ENCODE measurements around the gene HLCS.

GRCh38 chr21:36852293-36852692, 114.2 kb downstream of the HLCS start:
- no peak for TF ChIP-seq CTCF (IDR thresholded peaks at IDR 0.05; ENCODE audit: extremely low read depth in 1 of 2, insufficient read depth in 1 of 2, low read depth in 1 of 2, low read length in 2 of 2)
- TF ChIP-seq JUN (IDR thresholded peaks at IDR 0.05; ENCODE audit: borderline replicate concordance, insufficient read depth, insufficient read length, low read depth): no peak
- no peak for TF ChIP-seq EZH2 (IDR thresholded peaks at IDR 0.05; ENCODE audit: borderline replicate concordance, low read depth, low read length, severe bottlenecking)
- TF ChIP-seq POLR2A (IDR thresholded peaks at IDR 0.05; ENCODE audit: low read depth, low read length): no peak
- no peak for TF ChIP-seq POLR2AphosphoS5 (IDR thresholded peaks at IDR 0.05; ENCODE audit: insufficient read depth, low read depth, low read length)
- no peak for TF ChIP-seq MAX (IDR thresholded peaks at IDR 0.05; ENCODE audit: insufficient read depth, insufficient read length)
- TF ChIP-seq FOS (IDR thresholded peaks at IDR 0.05; ENCODE audit: borderline replicate concordance, insufficient read depth, low read length): no peak
- TF ChIP-seq GATA2 (IDR thresholded peaks at IDR 0.05; ENCODE audit: insufficient read depth, insufficient read length, low read depth, low read length): no peak
- TF ChIP-seq MYC (IDR thresholded peaks at IDR 0.05; ENCODE audit: low read depth, low read length): no peak

Data from endothelial cell of umbilical vein (primary cell).